ENCODE measurements around the gene GPRIN1.

GRCh38 chr5:176601901-176602482 is 8.0 kb downstream of the GPRIN1 start:
- TF ChIP-seq CTCF (IDR thresholded peaks at IDR 0.05; ENCODE audit: low read depth, low read length, missing input control) (no peak), RAD21 (IDR thresholded peaks at IDR 0.05) (no peak), REST (IDR thresholded peaks at IDR 0.05) (no peak)

All from liver (tissue), 3 donors.